ENCODE results near the gene TTC36.
"Not testable (repeated sequence)": the region's sequence is repeated elsewhere in the genome, so short reads cannot be mapped to it uniquely, and the experiment has no call there.

Gene TTC36

DNA sequence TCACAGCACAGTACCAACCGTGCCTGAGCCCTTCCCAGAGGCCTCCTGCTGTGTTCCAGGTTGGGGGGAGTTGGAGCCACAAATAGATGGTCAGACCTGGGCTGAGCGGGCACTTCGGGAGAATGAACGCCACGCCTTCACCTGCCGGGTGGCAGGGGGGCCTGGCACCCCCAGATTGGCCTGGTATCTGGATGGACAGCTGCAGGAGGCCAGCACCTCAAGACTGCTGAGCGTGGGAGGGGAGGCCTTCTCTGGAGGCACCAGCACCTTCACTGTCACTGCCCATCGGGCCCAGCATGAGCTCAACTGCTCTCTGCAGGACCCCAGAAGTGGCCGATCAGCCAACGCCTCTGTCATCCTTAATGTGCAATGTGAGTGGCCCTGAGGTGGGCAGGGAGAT is 4.8 kb downstream of the TTC36 start:
- no peak for DNase-seq (ENCODE audit: low spot score)

DNA sequence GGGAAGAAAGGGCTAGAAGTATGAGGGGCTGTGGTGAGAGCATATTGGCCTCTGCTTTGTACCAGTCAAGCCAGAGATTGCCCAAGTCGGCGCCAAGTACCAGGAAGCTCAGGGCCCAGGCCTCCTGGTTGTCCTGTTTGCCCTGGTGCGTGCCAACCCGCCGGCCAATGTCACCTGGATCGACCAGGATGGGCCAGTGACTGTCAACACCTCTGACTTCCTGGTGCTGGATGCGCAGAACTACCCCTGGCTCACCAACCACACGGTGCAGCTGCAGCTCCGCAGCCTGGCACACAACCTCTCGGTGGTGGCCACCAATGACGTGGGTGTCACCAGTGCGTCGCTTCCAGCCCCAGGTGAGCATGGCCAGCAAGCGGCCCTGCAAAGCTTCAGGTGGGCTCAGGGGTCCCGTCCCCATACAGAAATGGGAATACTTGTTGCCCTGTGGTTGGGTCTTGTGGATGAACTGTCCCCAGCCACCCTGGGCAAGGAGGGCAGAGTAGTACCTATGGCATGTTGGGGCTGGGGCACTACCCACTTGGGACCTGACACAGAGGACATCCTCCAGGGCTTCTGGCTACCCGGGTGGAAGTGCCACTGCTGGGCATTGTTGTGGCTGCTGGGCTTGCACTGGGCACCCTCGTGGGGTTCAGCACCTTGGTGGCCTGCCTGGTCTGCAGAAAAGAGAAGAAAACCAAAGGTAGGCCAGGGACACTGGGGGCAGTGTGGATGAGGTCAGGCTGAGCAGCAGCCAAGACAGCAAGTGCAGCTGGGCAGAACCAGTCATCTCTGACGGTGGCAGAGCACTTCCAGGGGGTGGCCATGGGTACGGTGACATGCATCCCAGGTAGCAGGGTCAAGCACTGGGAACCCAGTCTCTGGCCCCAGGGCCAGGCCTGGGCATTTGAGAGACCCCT is 5.8 kb downstream of the TTC36 start:
- DNase-seq (ENCODE audit: low spot score): no peak

DNA sequence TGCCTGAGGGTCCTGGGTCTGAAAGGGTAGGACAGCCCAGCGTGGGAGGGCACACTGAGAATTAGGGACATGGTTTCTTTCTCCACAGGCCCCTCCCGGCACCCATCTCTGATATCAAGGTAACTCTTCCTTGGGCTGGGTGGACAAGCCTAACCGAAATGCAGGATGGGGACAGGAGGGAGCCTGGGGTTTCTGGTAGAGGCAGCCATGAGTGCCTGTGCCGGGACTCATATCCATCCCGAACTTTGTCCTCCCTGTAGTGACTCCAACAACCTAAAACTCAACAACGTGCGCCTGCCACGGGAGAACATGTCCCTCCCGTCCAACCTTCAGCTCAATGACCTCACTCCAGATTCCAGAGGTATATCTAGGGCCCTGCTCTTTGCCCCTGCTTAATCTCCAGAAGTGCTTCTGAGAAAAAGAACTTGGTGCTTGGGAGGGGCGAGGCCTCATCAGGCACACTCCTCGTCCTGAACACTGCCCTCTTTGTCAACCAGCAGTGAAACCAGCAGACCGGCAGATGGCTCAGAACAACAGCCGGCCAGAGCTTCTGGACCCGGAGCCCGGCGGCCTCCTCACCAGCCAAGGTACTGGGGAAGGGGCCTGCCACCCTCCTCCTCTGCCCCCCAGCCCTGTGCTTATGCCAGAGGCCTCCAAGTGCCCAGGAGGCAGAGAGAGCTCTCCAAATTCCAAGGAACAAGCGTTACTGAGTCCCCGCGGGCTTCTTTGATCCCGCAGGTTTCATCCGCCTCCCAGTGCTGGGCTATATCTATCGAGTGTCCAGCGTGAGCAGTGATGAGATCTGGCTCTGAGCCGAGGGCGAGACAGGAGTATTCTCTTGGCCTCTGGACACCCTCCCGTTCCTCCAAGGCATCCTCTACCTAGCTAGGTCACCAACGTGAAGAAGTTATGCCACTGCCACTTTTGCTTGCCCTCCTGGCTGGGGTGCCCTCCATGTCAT is 6.8 kb downstream of the TTC36 start:
- DNase-seq (ENCODE audit: low spot score): no peak

DNA sequence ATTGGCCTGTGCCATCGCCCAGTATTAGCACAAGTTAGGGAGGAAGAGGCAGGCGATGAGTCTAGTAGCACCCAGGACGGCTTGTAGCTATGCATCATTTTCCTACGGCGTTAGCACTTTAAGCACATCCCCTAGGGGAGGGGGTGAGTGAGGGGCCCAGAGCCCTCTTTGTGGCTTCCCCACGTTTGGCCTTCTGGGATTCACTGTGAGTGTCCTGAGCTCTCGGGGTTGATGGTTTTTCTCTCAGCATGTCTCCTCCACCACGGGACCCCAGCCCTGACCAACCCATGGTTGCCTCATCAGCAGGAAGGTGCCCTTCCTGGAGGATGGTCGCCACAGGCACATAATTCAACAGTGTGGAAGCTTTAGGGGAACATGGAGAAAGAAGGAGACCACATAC is 8.0 kb downstream of the TTC36 start:
- DNase-seq (ENCODE audit: low spot score): no peak

DNA sequence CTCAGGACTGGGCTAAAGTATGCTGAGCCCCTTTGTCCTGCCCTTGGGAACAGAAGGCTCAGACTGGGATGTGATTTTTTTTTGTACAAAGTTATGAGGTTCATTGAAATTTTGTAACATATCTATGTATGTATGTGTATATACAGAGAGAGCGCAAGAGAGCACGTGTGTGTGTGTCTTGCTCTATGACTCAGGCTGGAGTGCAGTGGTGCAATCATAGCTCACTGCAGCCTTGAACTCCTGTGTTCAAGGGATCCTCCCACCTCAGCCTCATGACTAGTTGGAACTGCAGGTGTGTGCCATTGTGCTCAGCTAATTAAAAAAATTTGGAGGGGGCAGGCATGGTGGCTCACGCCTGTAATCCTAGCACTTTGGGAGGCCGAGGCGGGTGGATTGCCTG is 9.5 kb downstream of the TTC36 start:
- DNase-seq (ENCODE audit: low spot score): no peak

DNA sequence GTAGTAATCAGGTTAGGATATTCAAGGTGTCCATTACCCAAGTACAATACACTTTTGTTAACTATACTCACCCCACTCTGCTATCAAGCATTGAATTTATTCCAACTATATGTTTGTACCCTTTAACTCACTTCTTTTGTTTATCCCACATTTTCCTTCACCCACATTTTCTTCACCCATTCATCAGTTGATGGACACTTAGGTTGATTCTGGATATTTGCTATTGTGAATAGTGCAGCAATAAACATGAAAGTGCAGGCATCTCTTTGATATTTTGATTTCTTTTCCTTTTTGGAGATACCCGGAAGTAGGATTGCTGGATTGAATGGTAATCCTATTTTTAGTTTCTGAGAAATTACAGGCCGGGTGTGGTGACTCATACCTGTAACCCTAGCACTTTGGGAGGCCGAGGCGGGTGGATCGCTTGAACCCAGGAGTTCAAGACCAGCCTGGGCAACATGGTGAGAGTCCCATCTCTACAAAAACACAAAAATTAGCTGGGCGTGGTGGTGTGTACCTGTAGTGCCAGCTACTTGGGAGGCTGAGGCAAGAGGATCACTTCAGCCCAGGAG is 10.2 kb downstream of the TTC36 start:
- no peak for DNase-seq (ENCODE audit: low spot score)

DNA sequence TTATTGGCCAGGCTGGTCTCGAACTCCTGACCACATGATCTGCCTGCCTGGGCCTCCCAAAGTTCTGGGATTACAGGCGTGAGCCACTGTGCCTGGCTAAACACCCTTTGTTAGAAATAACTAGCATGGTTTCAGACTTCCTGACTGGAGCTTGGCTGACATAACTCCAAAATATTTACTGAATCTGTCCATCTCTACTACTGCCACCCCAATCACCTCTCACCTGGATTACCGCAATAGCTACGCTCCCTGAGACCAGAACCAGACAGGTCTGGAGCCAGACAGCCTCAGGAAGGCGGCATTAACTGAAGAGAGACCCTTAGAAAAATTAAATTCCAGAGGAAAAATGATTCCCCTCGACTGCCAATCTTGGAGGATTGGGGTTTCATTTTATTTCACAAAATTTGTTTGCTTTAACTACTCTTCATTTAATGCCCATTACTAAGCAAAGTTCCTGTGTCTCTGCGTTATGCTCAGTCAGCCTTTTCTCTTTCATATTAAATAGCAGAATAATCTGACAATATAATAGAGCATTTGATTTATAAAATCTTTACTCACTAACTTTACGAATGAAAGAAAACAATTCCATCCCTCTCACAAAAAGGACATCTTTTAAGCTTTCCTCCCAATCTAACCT is 16.9 kb downstream of the TTC36 start:
- DNase-seq (ENCODE audit: low spot score): no peak

DNA sequence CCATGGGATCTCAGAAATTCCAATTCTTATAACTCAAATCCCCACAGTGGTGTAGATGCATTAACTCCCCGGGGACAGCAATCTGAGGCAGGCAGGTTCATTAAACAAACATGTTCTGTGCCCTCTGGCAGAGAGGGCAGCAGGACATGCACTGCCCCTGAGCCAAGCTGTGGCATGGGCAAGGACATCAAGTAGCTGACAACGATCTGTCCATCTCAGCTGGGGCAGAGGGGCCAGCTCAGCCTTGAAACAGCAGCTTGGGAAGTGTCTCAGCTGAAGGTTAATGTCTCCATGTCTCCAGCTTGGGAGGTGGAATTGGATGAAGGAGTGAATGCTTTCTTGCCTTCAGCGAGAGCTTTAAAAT is 17.4 kb downstream of the TTC36 start:
- no peak for DNase-seq (ENCODE audit: low spot score)

DNA sequence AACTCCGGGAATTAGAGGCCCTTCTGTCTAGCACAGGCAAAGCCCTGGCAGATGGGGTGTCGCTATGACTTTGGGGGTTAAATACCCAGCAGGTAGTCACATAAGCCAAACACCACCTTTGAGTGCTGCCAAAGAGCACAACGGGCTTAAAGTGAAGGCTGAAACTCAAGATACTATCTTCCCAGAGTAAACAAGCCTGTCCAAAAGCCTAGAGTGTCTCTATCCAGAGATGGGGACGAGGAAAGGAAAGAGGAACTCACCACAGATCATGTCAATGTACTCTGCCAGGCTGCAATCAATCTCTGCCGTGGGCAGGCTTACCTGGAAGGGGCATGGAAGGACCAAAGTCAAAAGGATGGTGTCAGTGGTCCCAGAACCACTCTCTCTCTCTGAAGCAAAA is 18.3 kb downstream of the TTC36 start:
- DNase-seq (ENCODE audit: low spot score): no peak

DNA sequence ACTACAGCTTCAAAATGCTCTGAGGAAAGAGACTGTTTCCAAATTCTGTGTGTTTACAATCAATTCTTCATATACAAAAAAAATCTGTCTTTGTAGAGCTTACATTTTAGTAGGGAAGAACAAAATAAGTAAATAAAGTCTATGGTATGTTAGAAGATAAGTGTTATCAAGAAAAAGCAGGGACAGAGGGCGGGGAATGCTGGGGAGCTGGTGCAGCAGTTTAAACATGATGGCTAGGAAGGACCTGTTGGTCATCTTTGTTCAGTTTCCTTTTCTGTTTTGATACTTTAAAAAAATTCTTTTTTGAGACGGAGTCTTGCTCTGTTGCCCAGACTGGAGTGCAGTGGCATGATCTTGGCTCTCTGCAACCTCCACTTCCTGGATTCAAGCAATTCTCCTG is 19.9 kb downstream of the TTC36 start:
- DNase-seq (ENCODE audit: low spot score): no peak

DNA sequence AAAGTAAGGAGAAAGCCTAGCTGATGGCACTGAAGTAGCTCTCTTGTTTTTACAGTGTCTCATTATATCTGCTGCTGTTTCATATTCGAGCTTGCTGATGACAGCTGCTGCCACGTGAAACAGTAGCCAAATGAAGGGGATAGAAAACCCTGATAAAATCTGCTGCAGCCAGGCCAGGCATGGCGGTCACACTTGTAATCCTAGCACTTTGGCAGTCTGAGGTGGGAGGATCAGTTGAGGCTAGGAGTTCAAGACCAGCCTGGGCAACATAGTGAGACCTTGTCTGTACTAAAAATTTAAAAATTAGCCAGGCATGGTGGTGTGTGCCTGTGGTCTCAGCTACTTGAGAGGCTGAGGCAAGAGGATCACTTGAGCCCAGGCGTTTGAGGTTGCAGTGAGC is 25.1 kb downstream of the TTC36 start:
- DNase-seq (ENCODE audit: low spot score): no peak

DNA sequence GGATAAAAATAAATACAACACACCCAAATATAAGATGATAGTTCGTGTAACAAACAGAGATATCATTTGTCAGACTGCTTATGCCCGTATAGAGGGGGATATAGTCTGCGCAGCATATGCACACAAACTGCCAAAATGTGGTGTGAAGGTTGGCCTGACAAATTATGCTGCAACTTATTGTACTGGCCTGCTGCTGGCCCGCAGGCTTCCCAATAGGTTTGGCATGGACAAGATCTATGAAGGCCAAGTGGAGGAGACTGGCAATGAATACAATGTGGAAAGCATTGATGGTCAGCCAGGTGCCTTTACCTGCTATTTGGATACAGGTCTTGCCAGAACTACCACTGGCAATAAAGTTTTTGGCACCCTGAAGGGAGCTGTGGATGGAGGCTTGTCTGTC is 33.5 kb downstream of the TTC36 start:
- no peak for DNase-seq (ENCODE audit: low spot score)

DNA sequence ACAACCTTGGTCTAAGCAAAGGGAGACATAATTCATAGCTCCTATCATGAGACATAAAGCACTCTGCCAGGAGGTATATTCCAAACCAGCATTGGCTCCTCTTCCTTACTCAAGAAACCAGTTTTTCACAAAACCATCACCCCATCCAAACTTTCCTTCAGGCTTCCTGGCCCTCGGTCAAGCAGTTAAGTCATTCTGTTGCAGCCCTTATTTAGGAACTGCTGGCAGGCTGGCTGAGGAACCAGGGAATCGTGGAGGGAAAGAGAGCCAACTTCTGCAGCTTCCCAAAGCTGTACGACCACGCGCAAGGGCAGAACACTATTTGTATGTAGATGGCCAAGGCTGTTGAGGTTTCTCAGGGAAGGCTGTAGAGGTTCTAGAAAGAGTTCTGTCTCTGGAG is 37.8 kb downstream of the TTC36 start:
- DNase-seq (ENCODE audit: low spot score): no peak

DNA sequence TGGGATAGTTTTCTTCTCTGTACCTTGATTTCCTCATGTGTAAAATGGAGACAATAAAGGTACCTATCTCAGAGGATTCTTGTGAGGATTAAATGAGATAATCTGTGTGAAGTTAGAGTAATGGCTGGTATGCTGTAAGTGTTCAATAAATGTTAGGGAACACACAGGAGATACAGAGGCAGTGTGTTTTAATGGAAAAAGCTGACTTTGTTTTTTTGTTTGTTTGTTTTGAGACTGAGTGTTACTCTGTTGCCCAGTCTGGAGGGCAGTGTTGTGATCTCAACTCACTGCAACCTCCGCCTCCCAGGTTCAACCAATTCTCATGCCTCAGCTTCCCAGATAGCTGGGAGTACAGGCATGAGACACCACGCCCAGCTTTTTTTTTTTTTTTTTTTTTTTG is 42.4 kb downstream of the TTC36 start:
- DNase-seq (ENCODE audit: low spot score): no peak

DNA sequence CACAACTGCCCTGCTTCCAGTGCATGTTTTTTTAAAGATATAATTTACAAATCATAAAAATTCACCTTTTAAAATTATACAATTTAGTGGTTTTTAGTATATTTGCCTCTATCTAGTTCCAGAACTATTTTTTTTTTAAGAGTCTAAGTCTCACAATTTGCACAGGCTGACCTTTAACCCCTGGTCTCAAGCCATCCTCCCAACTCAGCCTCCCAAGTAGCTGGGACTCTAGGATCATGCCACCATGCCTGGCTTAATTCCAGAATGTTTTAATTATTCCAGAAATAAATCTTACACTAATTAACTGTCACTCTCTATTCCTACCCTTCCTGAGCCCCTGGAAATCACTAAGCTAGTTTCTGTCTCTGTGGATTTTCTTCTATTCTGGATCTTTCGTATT is 43.5 kb downstream of the TTC36 start:
- no peak for DNase-seq (ENCODE audit: low spot score)

DNA sequence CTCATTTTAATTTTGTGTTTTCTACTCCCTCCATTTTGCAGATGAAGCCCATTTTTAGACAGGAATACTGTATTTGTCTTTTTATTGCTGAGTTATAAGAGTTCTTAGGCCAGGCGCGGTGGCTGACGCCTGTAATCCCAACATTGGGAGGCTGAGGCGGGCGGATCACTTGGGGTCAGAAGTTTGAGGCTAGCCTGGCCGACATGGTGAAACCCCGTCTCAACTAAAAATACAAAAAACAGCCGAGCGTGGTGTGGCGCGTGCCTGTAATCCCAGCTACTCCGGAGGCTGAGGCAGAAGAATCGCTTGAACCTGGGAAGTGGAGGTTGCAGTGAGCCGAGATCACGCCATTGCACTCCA is 44.4 kb downstream of the TTC36 start:
- DNase-seq (ENCODE audit: low spot score): not testable (repeated sequence)

DNA sequence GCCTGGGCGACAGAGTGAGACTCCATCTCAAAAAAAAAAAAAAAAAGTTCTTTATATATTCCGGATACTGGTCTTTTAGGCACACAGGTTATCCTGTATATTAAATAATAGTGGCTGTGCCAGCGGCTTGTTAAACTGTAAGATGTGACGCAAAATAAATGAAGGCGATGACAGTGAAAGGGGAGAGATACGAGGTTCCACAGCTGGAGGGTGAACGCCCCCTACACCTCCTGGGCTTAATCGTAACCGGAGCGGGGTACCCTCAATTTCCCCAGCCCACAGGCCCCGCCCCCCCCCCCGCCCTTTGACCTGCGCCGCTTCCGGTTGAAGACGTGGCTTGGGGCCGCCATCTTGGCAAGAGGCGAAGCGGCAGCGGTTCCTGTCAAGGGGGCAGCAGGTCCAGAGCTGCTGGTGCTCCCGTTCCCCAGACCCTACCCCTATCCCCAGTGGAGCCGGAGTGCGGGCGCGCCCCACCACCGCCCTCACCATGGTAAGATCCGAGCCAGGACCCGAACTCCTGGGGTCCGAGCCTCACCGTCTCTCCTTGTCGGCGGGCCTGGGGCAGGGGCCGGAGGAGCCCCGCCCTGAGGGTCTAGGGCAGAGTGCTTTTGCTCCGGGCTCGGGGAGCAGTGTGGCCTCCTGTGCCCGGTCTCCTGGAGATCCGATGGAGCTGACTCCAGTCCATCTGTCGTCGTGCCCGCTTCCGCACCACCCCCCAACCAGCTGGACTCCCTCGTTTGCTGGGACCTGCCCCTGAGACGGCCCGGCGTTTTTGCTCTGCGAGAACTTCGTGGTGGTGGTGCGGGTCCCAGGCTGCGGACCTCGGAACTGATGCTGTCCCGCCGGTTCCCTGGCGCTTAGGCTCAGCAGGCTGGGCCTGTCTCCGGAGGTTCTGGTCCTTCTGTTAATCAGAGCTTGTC is 45.0 kb downstream of the TTC36 start, which contains the start of gene ARCN1:
ARCN1 (plus strand) TSS at position 349 of the 920 bp plus-strand sequence; CDS start at position 488, 139 bp downstream.
- peak; percentile 76 for DNase-seq (ENCODE audit: low spot score)

DNA sequence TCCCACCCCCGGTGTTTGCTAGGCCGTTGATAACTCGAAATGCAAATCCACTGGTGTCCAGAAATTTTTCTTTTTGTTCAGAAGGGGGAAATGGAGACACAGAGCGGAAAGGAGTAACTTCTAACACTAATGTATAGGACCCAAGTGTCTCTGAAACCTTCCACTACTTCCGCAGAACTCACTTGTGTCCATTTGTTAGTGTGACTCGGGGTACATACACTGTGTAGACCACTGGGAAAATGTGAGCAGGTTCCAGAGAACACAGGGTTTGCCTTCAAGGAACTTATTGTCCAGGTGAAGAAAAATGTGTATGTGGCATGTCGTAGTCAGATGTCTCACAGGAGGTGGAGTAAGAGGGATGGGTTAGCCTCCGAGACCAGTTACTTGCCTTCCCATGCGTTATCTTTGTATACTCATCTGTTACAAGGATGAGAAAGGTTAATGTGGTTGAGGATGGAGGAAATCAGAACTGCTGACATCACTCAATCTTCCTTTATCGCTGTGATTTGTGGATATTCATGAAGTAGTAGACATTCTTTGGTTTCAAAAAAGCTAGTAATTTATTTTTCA is 45.8 kb downstream of the TTC36 start:
- DNase-seq (ENCODE audit: low spot score): peak; percentile 45

DNA sequence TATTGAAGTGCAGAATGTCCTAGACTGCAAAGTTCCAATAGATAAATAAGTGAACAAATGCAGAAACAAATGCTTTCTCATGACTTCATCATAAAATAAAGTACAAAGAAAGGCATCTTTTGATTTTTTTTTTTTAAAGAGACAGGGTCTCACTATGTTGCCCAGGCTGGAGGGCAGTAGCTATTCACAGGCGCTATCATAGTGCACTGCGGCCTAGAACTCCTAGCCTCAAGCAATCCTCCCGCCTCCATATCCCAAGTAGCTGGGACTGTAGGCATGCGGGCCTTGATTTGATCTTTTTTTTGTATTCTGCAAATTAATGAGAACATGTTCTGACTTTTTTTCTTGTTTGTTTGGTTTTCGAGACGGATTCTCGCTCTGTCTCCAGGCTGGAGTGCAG is 47.4 kb downstream of the TTC36 start:
- no peak for DNase-seq (ENCODE audit: low spot score)

DNA sequence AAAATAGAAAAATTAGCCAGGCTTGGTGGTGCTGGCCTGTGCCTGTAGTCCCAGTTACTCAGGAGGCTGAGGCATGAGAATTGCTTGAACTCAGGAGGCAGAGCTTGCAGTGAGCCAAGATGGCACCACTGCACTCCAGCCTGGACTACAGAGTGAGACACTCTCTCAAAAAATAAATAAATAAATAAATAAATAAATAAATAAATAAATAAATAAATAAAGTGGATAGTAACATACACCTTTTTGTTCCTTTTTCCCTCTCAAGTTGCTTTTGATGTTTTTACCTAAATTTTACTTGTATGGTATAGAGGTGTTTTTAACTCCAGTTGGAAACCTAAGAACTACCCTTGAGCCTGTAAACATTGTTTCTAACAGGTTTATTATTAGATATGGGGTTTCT is 50.7 kb downstream of the TTC36 start:
- not testable (repeated sequence) for DNase-seq (ENCODE audit: low spot score)

Data from CD4-positive, alpha-beta T cell treated with Interleukin-15 for 4 hours (primary cell).